ENCODE results near the gene RCHY1. TPM values are rescaled to one million over a fixed set of nuclear protein-coding genes. Genes with fewer than 3 reads are reported as not detected.

The RCHY1 gene
- total RNA-seq, 3 donors from 2014 or later (not counting 1 experiment from before 2014, with no cell fraction given): 38.7 to 52.4 (median 45.3) TPM

DNA sequence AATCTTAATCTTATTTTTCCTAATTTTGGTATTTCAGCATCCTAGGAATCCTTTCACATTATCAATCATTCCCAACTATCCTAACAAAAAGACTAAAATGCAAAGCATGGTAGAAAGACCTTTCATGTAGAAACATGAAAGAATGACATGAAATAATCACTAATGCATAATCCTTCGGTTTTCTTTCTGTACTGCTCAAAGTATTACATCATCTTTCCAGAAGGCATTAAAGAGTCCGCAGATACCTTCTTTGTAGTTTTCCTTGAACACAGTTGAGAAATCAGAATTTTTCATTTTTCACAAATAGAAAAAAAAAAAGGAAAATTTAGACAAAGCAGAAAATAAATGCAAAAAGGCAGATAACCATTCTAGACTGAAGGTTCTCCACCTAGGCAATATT, 11.5 kb downstream of the RCHY1 start:
- Histone ChIP-seq H3K4me1 (ENCODE audit: control insufficient read depth, insufficient read depth, low read length) (no peaks in the 10 kb centered on the region), H3K4me3 (ENCODE audit: low read length) (no peak overlapping the region), H3K9me3 (ENCODE audit: control insufficient read depth, insufficient read depth, low read length) (no peaks in the 10 kb centered on the region), H3K27me3 (ENCODE audit: control insufficient read depth, insufficient read depth, low read length) (no peaks in the 10 kb centered on the region), H3K27ac (ENCODE audit: low read length) (no peak overlapping the region), H3K36me3 (ENCODE audit: control insufficient read depth, insufficient read depth, low read length) (peaks cover 53% of the 10 kb centered on the region)
- DNase-seq: no peak
- peak overlapping the region in 1 of 2 donors; percentile 16 for H3K27ac Mint-ChIP-seq
- no peak overlapping the region for H3K4me3 Mint-ChIP-seq
- 100% methylated on average over 1 of the region's 2 CpGs for WGBS (ENCODE audit: insufficient coverage)
- no peaks in the 10 kb centered on the region for H3K27me3 Mint-ChIP-seq (ENCODE audit: low read depth in 2 of 2)
- H3K36me3 Mint-ChIP-seq: peaks cover 5% of the 10 kb centered on the region
- no peak for TF ChIP-seq CTCF (IDR thresholded peaks at IDR 0.05)
- intact Hi-C loops (cut with micrococcal nuclease): no loop called here
- ATAC-seq: no peak
- peaks cover 30 to 39% of the 10 kb centered on the region in 2 donors for H3K4me1 Mint-ChIP-seq
- H3K9me3 Mint-ChIP-seq: no peaks in the 10 kb centered on the region

DNA sequence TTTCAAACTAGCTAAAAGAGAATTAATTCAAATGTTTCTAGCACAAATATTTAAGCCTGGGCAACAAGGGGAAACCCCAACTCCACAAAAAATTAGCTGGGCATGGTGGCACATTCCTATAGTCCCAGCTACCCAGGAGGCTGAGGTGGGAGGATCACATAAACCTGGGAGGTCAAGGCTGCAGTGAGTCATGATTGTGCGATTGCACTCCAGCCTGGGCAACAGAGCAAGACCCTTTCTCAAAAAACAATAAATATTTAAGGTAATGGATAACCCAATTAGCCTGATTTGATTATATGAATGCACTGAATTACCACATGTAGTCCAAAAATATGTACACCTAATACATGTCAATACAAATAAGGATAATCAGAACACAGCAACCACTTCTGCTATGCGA, 14.3 kb downstream of the RCHY1 start:
- Histone ChIP-seq H3K9me3 (ENCODE audit: control insufficient read depth, insufficient read depth, low read length) (no peaks in the 10 kb centered on the region), H3K27me3 (ENCODE audit: control insufficient read depth, insufficient read depth, low read length) (no peaks in the 10 kb centered on the region), H3K36me3 (ENCODE audit: control insufficient read depth, insufficient read depth, low read length) (peaks cover 55% of the 10 kb centered on the region), H3K4me3 (ENCODE audit: low read length) (no peak overlapping the region), H3K27ac (ENCODE audit: low read length) (no peak overlapping the region), H3K4me1 (ENCODE audit: control insufficient read depth, insufficient read depth, low read length) (no peaks in the 10 kb centered on the region)
- 100% methylated on average over 1 of the region's 2 CpGs for WGBS (ENCODE audit: insufficient coverage)
- DNase-seq (no peak), ATAC-seq (no peak)
- H3K27me3 Mint-ChIP-seq (ENCODE audit: low read depth in 2 of 2): no peaks in the 10 kb centered on the region
- H3K9me3 Mint-ChIP-seq: no peaks in the 10 kb centered on the region
- H3K36me3 Mint-ChIP-seq: peaks cover 8% of the 10 kb centered on the region
- no peak overlapping the region for H3K4me3 Mint-ChIP-seq
- no peak for TF ChIP-seq CTCF (IDR thresholded peaks at IDR 0.05)
- no peak overlapping the region for H3K27ac Mint-ChIP-seq
- intact Hi-C loops (cut with micrococcal nuclease): no loop called here
- H3K4me1 Mint-ChIP-seq: peaks cover 33 to 40% of the 10 kb centered on the region in 2 donors

DNA sequence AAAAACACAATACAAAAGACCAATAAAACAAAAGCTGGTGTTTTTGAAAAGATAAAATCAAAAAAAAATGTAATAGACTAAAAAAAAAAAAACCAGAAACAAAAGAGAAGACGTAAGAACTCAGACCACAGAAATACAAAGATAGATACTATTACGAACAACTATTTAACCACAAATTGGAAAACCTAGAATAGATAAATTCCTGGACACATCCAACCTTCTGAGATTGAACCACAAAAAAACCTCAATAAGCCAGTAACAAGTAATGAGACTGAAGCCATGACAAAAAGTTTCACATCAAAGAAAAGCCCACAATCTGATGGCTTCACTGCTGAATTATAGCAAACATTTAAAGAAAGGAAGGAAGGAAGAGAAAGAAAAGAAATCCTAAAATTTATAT, 16.2 kb downstream of the RCHY1 start:
- Mint-ChIP-seq H3K27ac (peak overlapping the region; percentile 4 to 37), H3K27me3 (ENCODE audit: low read depth in 2 of 2) (no peaks in the 10 kb centered on the region), H3K4me3 (no peak overlapping the region), H3K4me1 (peaks cover 33 to 40% of the 10 kb centered on the region in 2 donors), H3K36me3 (peaks cover 8% of the 10 kb centered on the region), H3K9me3 (no peaks in the 10 kb centered on the region)
- Histone ChIP-seq H3K27ac (ENCODE audit: low read length) (no peak overlapping the region), H3K4me3 (ENCODE audit: low read length) (no peak overlapping the region), H3K4me1 (ENCODE audit: control insufficient read depth, insufficient read depth, low read length) (no peaks in the 10 kb centered on the region), H3K36me3 (ENCODE audit: control insufficient read depth, insufficient read depth, low read length) (peaks cover 53% of the 10 kb centered on the region), H3K9me3 (ENCODE audit: control insufficient read depth, insufficient read depth, low read length) (no peaks in the 10 kb centered on the region), H3K27me3 (ENCODE audit: control insufficient read depth, insufficient read depth, low read length) (no peaks in the 10 kb centered on the region)
- DNase-seq (no peak), ATAC-seq (no peak)
- WGBS (ENCODE audit: insufficient coverage): 54% methylated on average over 2 of the region's 2 CpGs
- intact Hi-C loops (cut with micrococcal nuclease): no loop called here
- no peak for TF ChIP-seq CTCF (IDR thresholded peaks at IDR 0.05)

GRCh38 chr4:75497133-75497532, 17.1 kb downstream of the RCHY1 start:
- DNase-seq (no peak), ATAC-seq (no peak)
- H3K27ac Mint-ChIP-seq: peak overlapping the region; percentile 37 to 39
- intact Hi-C loops (cut with micrococcal nuclease): no loop called here
- peaks cover 8% of the 10 kb centered on the region for H3K36me3 Mint-ChIP-seq
- no peak overlapping the region for H3K4me3 ChIP-seq (ENCODE audit: low read length)
- H3K4me1 ChIP-seq (ENCODE audit: control insufficient read depth, insufficient read depth, low read length): no peaks in the 10 kb centered on the region
- H3K27me3 Mint-ChIP-seq (ENCODE audit: low read depth in 2 of 2): no peaks in the 10 kb centered on the region
- 93% methylated on average over 5 of the region's 5 CpGs for WGBS (ENCODE audit: insufficient coverage)
- peaks cover 54% of the 10 kb centered on the region for H3K36me3 ChIP-seq (ENCODE audit: control insufficient read depth, insufficient read depth, low read length)
- no peaks in the 10 kb centered on the region for H3K9me3 ChIP-seq (ENCODE audit: control insufficient read depth, insufficient read depth, low read length)
- H3K27me3 ChIP-seq (ENCODE audit: control insufficient read depth, insufficient read depth, low read length): no peaks in the 10 kb centered on the region
- H3K9me3 Mint-ChIP-seq: no peaks in the 10 kb centered on the region
- no peak for TF ChIP-seq CTCF (IDR thresholded peaks at IDR 0.05)
- no peak overlapping the region for H3K27ac ChIP-seq (ENCODE audit: low read length)
- peaks cover 37 to 40% of the 10 kb centered on the region in 2 donors for H3K4me1 Mint-ChIP-seq
- no peak overlapping the region for H3K4me3 Mint-ChIP-seq

Measured in natural killer cell (primary cell).